ENCODE results near the gene MRPL47.

MRPL47 gene

DNA sequence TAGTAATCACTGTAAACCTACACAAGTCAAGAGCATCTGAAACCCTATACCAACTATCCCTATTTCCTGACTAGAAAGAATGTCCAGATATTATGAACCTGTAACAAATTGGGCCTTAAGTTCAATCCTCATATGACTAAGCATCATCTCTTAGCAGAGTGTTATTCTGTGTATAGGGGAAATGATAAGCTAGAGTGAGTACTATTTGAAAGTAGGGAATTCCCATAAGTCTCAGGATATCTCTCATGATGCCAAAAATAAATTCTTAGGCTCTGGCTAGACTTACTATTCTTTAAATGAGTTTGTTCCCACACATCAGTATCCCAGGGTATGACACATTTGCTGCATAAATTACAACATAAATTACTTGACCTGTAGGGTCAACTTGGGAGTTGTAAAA is 15.3 kb downstream of the MRPL47 start:
- no peak for DNase-seq

DNA sequence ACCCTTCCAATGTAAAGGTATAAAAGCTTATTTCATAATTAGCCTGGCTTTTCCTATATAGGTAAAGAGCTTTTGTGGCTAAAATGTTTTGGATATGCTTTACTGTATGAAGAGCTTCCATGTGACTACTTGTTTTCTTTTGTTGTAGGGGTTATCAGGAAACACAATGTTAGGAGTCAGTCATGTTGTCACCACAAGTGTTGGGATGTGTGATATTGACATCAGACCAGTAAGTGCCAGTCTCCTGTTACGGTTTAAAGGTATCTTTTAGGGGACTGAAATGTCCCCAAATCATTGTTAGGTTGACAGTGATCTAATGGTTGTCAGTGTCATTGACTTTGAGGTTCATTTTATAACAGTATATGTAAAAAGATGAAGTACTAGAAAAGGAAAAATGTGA is 23.4 kb downstream of the MRPL47 start:
- no peak for DNase-seq

DNA sequence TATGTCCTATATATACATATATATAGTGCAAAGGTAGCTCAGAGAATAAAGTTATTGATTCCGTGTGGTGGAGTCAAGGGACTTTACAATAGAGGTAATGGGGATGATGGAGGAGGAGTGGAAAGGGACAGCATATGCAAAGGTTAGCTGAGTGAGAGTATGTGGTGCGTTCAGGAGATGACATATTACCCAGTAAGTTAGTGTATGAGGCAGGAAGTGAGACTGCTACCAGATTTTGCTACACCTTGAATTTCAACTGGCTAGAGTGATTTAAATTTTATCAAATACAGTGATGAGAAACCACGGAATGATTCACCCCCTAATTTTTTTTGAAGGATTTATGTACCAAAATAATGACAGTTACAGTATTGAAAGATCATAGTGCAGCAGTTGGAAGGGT is 38.9 kb downstream of the MRPL47 start:
- no peak for DNase-seq

DNA sequence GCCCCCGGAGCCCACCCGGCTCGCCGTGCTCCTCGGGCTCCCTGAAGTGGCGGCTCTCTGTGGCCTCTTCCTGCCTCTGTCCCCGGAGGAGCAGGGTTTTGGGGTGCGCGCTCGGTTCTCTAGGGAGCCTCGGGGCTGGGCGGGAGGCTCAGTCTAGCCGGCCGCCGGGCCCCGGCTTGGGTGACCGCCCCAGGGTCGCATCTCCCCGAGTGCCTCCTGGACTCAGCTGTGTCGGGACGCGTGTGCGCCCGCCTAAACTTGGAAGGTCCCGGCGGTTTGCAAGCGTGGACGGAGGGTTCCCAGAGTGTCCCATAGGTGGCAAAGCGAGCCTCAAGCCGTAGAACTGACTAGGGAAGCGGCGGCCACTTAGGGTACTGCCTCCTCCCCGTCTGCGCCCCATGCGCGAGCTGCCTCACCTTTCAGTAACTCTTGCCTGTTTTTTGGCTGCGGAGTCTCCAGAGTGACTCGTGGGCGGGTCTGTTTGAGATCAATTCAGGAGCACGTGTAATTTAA is 41.1 kb downstream of the MRPL47 start:
- DNase-seq: peak; percentile 14

DNA sequence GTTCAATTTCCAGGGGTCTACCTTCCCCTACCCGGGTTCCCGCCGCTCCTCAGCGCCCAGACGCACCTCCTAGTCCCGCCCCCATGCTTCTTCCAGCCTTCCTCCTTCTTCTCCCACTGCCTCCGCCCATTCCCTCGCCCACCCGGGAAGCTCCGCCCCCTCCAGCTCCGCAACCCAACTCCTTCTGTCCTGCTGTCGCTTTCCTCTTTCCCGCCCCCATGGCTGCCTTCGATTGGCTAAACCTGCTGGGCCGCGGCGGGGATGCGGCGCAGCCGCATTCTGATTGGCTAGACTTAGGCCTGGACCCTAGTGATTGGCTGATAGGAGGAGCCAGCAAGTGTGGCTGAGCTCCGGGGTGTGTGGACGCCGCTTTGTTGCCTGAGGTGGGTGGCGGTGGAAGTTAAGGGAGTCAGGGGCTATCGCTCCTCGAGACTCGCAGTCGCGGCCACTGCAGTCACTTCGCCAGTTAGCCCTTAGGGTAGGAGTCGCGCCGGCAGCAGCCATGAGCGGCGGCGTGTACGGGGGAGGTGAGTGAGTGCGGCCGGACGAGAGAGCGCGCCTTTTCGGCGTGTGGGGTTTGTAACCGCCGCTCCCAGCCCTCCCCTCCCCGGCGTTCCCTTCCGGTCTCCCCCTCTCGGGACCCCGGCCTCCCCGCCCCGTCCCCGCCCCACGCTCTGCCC is 41.7 kb downstream of the MRPL47 start, which contains the start of gene ACTL6A:
ACTL6A (plus strand) TSS at position 336 of the 680 bp plus-strand sequence; CDS start at position 503, 167 bp downstream.
- peak; percentile 99 for DNase-seq

DNA sequence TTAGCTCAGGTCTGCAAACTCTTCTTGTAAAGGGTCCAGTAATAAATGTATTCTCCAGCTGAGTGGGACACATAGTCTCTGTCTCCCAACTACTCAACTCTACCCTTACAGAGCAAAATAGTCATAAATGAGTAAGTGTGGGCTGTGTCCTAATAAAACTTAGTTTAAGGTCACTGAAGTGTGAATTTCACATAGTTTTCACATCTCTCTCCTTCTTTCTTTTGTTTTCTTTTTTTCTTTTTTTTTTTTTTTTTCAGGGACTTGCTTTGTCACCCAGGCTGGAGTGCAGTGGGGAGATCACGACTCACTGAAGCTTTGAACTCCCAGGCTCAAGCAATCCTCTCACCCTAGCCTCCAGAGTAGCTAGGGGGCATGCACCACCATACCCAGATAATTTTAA is 43.6 kb downstream of the MRPL47 start:
- no peak for DNase-seq

DNA sequence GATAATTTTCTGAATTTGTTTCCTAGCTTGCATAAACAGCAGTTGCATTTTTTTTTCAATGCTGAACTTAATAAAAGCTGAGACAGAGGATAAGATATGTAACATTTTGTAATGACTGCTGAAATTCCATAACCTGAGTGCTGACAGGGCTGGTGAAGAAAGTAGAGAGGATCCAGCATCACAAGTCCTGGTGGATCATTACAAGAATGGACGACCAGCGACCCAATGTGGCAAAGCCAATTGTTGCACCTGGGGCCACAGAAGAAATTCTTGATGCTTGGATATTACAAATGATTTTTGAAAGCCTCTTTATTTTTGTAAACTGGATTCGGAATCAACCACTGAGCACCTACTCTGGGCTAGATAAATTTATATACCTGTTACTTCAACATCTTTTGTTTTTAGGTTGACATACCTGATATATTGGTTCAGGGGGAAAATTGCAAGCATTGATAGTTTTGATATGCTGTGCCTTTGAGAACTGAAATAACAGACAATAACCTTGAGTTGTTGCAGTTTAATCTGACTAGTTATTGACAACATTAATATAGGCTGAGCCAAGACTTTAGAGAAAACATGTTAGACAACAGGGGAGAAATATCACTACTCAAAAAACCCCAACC is 45.6 kb downstream of the MRPL47 start:
- no peak for DNase-seq

DNA sequence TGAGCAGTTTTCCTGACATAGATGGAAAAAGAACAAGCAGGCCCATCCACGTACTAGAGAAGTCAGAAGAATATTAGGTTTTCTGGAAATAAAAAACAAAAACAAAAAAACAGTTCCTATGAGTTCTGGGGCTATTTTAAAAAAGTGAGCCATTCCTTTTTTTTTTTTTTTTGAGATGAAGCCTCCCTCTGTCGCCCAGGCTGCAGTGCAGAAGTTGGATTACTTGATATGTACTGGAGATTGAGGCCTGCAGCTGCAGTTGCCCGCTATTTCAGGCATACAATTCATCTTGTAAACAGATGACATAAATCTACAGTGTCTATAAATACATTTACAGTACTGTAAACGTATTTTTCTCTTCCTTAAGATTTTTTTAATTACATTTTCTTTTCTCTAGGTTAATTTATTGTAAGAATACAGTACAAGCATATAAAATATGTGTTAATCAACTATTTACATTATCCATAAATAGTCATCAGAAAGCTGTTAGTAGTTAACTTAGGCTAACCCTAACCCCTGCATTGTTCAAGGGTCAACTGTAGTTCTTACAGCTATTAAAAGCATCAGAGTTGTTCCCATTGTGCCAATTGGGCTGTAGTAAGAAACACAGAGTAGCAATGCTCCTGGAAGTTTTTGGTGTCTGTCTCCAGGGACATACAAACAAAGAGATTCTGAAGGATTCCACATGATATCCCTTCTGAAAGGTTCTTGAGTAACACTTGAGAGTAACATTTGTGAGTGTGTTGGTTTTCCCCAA is 52.9 kb downstream of the MRPL47 start:
- DNase-seq: no peak

DNA sequence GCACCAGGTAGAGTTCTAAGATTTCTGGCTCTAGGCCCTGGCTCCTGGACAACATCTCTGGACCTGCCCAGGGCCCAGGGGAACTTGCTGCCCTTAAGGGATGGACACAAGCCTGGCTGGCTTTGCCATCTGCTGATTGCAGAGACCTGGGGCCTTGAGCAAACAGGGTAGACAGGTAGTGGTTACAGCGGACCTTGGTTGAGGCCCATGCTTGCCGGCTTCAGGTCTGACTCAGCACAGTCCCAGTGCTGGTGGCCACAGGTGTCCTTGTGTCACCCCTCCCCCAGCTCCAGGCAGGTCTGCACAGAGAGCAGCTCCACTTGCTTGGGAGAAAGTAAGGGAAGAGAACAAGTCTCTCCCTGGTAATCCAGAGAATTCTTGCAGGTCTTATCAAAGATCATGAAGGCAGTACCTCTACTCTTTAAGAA is 57.6 kb downstream of the MRPL47 start:
- no peak for DNase-seq

DNA sequence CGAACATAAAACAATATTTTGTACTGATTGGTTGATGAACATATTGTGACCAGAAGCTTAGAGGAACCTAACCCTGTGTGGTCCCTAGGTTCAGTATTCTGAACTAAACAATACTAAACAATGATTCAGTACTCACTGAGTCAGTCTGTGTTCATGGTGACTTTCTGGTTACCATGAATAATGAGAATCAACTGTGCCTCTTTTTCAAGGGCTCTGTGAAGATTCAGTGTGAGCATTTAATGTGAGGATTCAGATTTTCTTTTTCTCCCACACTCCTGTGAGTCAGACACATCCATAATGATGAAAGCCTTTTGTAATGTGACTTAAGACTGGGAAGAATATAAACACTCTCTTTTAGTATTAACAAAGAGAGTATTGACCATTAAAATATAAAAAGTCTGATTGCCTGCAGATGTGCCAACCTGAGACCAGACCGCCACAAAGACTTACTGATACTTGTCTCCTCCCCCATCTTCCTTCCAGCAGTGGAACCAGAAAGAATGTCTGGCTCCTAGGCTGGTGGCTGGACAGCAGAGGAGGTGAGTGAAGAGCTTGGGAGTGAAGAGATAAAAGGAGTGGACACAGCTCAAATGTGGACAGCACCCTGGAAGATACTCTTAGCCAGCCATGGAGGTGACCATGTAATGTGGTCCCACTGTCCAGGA is 59.3 kb downstream of the MRPL47 start:
- no peak for DNase-seq

DNA sequence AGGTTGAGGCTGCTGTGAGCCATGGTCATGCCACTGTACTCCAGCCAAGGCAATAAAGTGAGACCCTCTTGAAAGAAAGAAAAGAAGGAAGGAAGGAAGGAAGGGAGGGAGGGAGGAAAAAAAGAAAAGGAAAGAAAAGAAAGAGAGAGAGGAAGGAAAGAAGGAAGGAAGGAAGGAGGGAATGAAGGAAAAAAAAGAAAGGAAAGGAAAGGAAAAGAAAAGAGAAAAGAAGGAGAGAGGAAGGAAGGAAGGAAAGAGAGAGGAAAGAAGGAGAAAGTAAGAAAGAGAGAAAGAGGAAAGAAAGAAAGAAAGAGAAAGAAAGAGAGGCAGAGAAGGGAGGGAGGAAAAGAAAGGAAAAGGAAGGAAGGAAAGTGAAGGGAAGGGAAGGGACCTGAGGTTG is 62.1 kb downstream of the MRPL47 start:
- no peak for DNase-seq

DNA sequence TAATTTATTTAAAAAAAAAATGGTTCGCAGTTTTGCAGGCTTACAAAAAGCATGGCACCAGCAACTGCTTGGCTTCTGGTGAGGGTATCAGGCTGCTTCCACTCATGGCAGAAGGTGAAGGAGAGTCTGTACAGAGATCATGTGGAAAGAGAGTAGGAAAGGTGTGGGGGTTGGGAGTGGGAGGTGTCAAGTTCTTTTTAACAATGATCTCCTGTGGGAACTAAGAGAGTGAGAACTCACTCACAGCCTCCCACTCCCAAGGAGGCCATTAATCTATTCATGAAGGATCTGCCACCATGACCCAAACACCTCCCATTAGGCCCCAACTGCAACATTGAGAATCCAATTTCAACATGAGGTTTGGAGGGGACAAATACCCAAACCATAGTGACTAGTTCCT is 62.8 kb downstream of the MRPL47 start:
- DNase-seq: no peak

DNA sequence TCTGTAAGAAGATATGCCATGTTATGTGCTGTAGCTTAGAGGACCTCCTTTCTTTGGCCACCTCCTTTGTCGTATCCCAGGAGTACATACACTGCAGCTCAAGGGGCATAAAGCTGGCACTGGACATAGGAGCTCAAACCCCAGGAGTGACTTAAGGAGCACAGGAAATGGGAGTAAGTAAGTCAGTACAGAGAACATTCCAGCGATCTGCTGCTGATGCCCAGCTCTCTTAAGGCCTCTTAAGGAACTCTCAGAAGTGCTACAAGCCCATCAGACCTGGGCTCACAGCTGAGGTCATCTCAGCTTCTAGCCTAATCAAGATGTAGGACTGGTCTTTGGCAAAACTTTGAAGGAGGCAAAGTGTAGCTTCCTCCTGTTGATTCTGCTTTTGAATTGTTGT is 63.3 kb downstream of the MRPL47 start:
- no peak for DNase-seq

All from DMS79 (cell line).